GM23338 (cell line): ENCODE data around the gene PPP1R3D. TPM values are rescaled to one million over a fixed set of nuclear protein-coding genes. Genes with fewer than 3 reads are reported as not detected.
A peak's percentile ranks its signal among the peaks of the same experiment; 100 is the strongest.
"Not testable (repeated sequence)": the region's sequence is repeated elsewhere in the genome, so short reads cannot be mapped to it uniquely, and the experiment has no call there.

Source experiments
- ATAC-seq: fragments of 200-7000 bp; cut with Tn5 transposase; 3 replicates; pipeline ENCODE4 v1.9.1; 2020
- DNase-seq: peaks from one replicate; pipeline ENCODE4 v3.0.0-alpha.2; 2015; ENCODE audit warnings: low spot score
- H2AFZ ChIP-seq: fragments of 200-600 bp; sonication (generic); 2 replicates; pipeline ENCODE4 v1.8.0; 2016; ENCODE audit warnings: antibody characterized with exemption, mild to moderate bottlenecking, moderate library complexity
- H3F3A ChIP-seq: fragments of 200-600 bp; sonication (generic); replicated peaks from 2 replicates; pipeline ENCODE4 v1.8.0; 2017; ENCODE audit warnings: antibody characterized with exemption, mixed run types, low read depth
- H3K27ac ChIP-seq: fragments of 200-600 bp; sonication (generic); 2 replicates; pipeline ENCODE4 v1.6.1; 2016; ENCODE audit warnings: low read depth
- H3K27me3 ChIP-seq: fragments of 200-600 bp; sonication (generic); 2 replicates; pipeline ENCODE4 v1.8.0; 2016; ENCODE audit warnings: mild to moderate bottlenecking, mixed run types, moderate library complexity; ENCODE audit not compliant: insufficient read depth
- H3K36me3 ChIP-seq: fragments of 200-600 bp; sonication (generic); 2 replicates; pipeline ENCODE4 v1.8.0; 2016; ENCODE audit warnings: mild to moderate bottlenecking; ENCODE audit not compliant: insufficient read depth
- H3K4me1 ChIP-seq: fragments of 200-600 bp; sonication (generic); 2 replicates; pipeline ENCODE4 v1.8.0; 2016; ENCODE audit warnings: mild to moderate bottlenecking, moderate library complexity; ENCODE audit not compliant: insufficient read depth
- H3K4me2 ChIP-seq: fragments of 200-600 bp; sonication (generic); 2 replicates; pipeline ENCODE4 v1.7.1; 2017; ENCODE audit warnings: mixed run types
- H3K4me3 ChIP-seq: fragments of 200-600 bp; sonication (generic); 2 replicates; pipeline ENCODE4 v1.6.1; 2016; ENCODE audit warnings: mixed run types
- H3K79me2 ChIP-seq: fragments of 200-600 bp; sonication (generic); replicated peaks from 2 replicates; pipeline ENCODE4 v1.8.0; 2017; ENCODE audit warnings: mild to moderate bottlenecking; ENCODE audit not compliant: insufficient read depth
- H3K9me2 ChIP-seq: fragments of 200-600 bp; sonication (generic); 2 replicates; pipeline ENCODE4 v1.8.0; 2017; ENCODE audit not compliant: insufficient read depth
- H4K20me1 ChIP-seq: fragments of 200-600 bp; sonication (generic); replicated peaks from 2 replicates; pipeline ENCODE4 v1.8.0; 2017; ENCODE audit warnings: mild to moderate bottlenecking; ENCODE audit not compliant: insufficient read depth
- H3K27ac Mint-ChIP-seq: 2 replicates; pipeline ENCODE4 v1.8.0; 2020; ENCODE audit warnings: inconsistent platforms, mild to moderate bottlenecking, moderate library complexity, mixed read lengths
- H3K27me3 Mint-ChIP-seq: 3 replicates; pipeline ENCODE4 v1.8.0; 2022; ENCODE audit warnings: low read depth, mild to moderate bottlenecking, moderate library complexity, mixed read lengths, inconsistent platforms; ENCODE audit not compliant: insufficient read depth, poor library complexity
- H3K36me3 Mint-ChIP-seq: 3 replicates; pipeline ENCODE4 v1.8.0; 2021; ENCODE audit warnings: low read depth, mild to moderate bottlenecking, inconsistent platforms, moderate library complexity, mixed read lengths
- H3K4me1 Mint-ChIP-seq: 3 replicates; pipeline ENCODE4 v1.8.0; 2020; ENCODE audit warnings: mild to moderate bottlenecking, inconsistent platforms, mixed read lengths
- H3K4me3 Mint-ChIP-seq: 3 replicates; pipeline ENCODE4 v1.8.0; 2021; ENCODE audit warnings: moderate library complexity, mild to moderate bottlenecking, inconsistent platforms, mixed read lengths
- H3K9me3 Mint-ChIP-seq: 3 replicates; pipeline ENCODE4 v1.8.0; 2020; ENCODE audit warnings: moderate library complexity, mild to moderate bottlenecking, inconsistent platforms, mixed read lengths
- CREB1 ChIP-seq: fragments of 250-450 bp; sonication (Bioruptor Pico); IDR thresholded peaks from 2 replicates; pipeline ENCODE4 v1.5.0; 2020; ENCODE audit warnings: low read depth, mild to moderate bottlenecking, moderate library complexity
- JUNB ChIP-seq: IDR thresholded peaks from one replicate; pipeline ENCODE4 v1.6.1; 2016; ENCODE audit warnings: antibody characterized with exemption; ENCODE audit not compliant: unreplicated experiment
- POLR2AphosphoS5 ChIP-seq: IDR thresholded peaks from 2 replicates; pipeline ENCODE4 v1.6.1; 2016; ENCODE audit warnings: antibody characterized with exemption, low read depth
- polyA plus RNA-seq: library from polyadenylated mRNA; unstranded; fragments of >200 nt; fragmentation: Nextera tagmentation; extraction: Ambion mirVana; gene quantifications from 2 replicates; pipeline ENCODE4 v1.2.1, GENCODE V29; 2016
- total RNA-seq: library from RNA; depleted of rRNA; stranded (reverse); fragments of >200 nt; shearing (Covaris generic); gene quantifications from 2 replicates; pipeline ENCODE4 v1.2.3, GENCODE V29; 2014
- TF ChIP-seq, protein P1 (sequence below), 2 experiments: fragments of 200-600 bp in 1 of 2; sonication (generic) in 1 of 2; conservative IDR thresholded peaks; 2 replicates each; pipeline versions ENCODE4 v1.5.1 to v1.6.1; 2016 to 2017; ENCODE audit warnings: antibody characterized with exemption in 2 of 2, low read depth in 2 of 2, mild to moderate bottlenecking in 2 of 2, moderate library complexity in 1 of 2

The PPP1R3D gene
- total and polyA plus RNA-seq, 2 experiments from 2014 or later: 1.4 to 3.0 TPM

GRCh38 chr20:59957568-59957967 is 17.5 kb upstream of the PPP1R3D start:
- H3K27me3 Mint-ChIP-seq, H3K9me2 ChIP-seq, H3K27ac ChIP-seq, H3K4me1 ChIP-seq, H3K79me2 ChIP-seq, H3K4me3 Mint-ChIP-seq, H4K20me1 ChIP-seq, H3K36me3 Mint-ChIP-seq, H3K4me2 ChIP-seq, H3K9me3 Mint-ChIP-seq, DNase-seq, H3K4me3 ChIP-seq, H3K36me3 ChIP-seq, H3K27me3 ChIP-seq, H2AFZ ChIP-seq, H3K27ac Mint-ChIP-seq, ATAC-seq, H3F3A ChIP-seq, H3K4me1 Mint-ChIP-seq: not testable (repeated sequence)

DNA sequence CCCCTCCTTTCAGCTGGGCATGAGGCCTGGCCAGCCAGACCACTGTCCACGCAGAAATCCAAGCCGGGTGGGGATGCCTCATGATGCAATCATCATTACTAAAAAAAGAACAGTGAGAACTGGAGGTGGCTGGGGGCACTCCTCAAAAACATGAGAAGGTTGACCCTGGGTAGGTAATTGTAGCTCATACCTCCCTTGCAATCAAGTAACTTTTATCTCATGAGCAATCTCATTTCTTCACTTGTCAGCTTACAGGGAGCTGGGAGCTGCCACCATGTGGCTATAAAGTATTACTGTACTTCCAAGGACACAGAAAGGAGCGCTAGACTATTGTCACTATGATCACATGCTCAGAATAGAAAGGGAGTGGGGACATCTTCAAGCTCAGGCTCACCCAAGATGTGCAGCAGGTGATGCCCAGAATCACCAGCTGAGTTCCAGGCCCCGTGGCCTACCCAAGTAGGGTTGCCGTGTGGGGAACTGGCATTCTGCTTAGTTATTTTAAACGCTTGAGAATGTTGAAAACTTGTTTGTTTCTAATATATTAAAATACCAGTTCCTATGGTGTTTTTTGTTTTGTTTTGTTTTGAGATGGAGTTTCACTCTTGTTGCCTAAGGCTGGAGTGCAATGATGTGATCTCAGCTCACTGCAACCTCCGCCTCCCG is 15.2 kb upstream of the PPP1R3D start:
- Histone ChIP-seq H2AFZ (no peak overlapping the region), H3K4me1 (no peaks in the 10 kb centered on the region), H3K27ac (no peak overlapping the region), H3K27me3 (no peaks in the 10 kb centered on the region), H3K9me2 (no peaks in the 10 kb centered on the region), H3F3A (no peaks in the 10 kb centered on the region), H3K79me2 (no peaks in the 10 kb centered on the region), H4K20me1 (no peaks in the 10 kb centered on the region), H3K36me3 (no peaks in the 10 kb centered on the region), H3K4me2 (no peak overlapping the region), H3K4me3 (no peak overlapping the region)
- no peaks in the 10 kb centered on the region for H3K36me3 Mint-ChIP-seq
- peaks cover 5% of the 10 kb centered on the region; the same call in 1 of the 3 replicates for H3K4me1 Mint-ChIP-seq
- no peak overlapping the region for H3K27ac Mint-ChIP-seq
- DNase-seq (peak; percentile 52), ATAC-seq (peak; percentile 59)
- no peaks in the 10 kb centered on the region for H3K27me3 Mint-ChIP-seq
- H3K4me3 Mint-ChIP-seq: no peak overlapping the region
- H3K9me3 Mint-ChIP-seq: no peaks in the 10 kb centered on the region
- TF ChIP-seq, protein P1, sequence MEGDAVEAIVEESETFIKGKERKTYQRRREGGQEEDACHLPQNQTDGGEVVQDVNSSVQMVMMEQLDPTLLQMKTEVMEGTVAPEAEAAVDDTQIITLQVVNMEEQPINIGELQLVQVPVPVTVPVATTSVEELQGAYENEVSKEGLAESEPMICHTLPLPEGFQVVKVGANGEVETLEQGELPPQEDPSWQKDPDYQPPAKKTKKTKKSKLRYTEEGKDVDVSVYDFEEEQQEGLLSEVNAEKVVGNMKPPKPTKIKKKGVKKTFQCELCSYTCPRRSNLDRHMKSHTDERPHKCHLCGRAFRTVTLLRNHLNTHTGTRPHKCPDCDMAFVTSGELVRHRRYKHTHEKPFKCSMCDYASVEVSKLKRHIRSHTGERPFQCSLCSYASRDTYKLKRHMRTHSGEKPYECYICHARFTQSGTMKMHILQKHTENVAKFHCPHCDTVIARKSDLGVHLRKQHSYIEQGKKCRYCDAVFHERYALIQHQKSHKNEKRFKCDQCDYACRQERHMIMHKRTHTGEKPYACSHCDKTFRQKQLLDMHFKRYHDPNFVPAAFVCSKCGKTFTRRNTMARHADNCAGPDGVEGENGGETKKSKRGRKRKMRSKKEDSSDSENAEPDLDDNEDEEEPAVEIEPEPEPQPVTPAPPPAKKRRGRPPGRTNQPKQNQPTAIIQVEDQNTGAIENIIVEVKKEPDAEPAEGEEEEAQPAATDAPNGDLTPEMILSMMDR (conservative IDR thresholded peaks at IDR 0.05; ENCODE audit: low read depth in 2 of 2): peak; percentile 41 to 44
- TF ChIP-seq POLR2AphosphoS5: no peak

GRCh38 chr20:59954718-59955117 is 14.6 kb upstream of the PPP1R3D start:
- H3K27ac ChIP-seq: no peak overlapping the region
- no peaks in the 10 kb centered on the region for H3K4me1 ChIP-seq
- H3K9me3 Mint-ChIP-seq: no peaks in the 10 kb centered on the region
- no peaks in the 10 kb centered on the region for H3K36me3 Mint-ChIP-seq
- no peaks in the 10 kb centered on the region for H3K9me2 ChIP-seq
- H3F3A ChIP-seq: no peaks in the 10 kb centered on the region
- no peaks in the 10 kb centered on the region for H3K27me3 ChIP-seq
- H3K4me2 ChIP-seq: no peak overlapping the region
- ATAC-seq (no peak), DNase-seq (no peak)
- H4K20me1 ChIP-seq: no peaks in the 10 kb centered on the region
- no peak overlapping the region for H3K4me3 Mint-ChIP-seq
- no peak overlapping the region for H2AFZ ChIP-seq
- peaks cover 5% of the 10 kb centered on the region; the same call in 1 of the 3 replicates for H3K4me1 Mint-ChIP-seq
- no peak for TF ChIP-seq JUNB
- TF ChIP-seq CREB1 (CRISPR knock-in tag): no peak
- no peaks in the 10 kb centered on the region for H3K27me3 Mint-ChIP-seq
- no peaks in the 10 kb centered on the region for H3K36me3 ChIP-seq
- no peak overlapping the region for H3K27ac Mint-ChIP-seq
- no peaks in the 10 kb centered on the region for H3K79me2 ChIP-seq
- H3K4me3 ChIP-seq: no peak overlapping the region
